ACC112 (cell line): Measurements from ENCODE around the gene MT3.

Source experiments
- H2AFZ ChIP-seq: fragments of 200-600 bp; sonication (generic); one replicate; pipeline ENCODE4 v1.6.0; 2017; ENCODE audit warnings: antibody characterized with exemption, low read length; ENCODE audit not compliant: unreplicated experiment
- H3K27ac ChIP-seq: fragments of 200-600 bp; sonication (generic); 2 replicates; pipeline ENCODE4 v1.5.1; 2014; ENCODE audit warnings: low read depth, mild to moderate bottlenecking, antibody characterized with exemption, low read length, moderate library complexity
- H3K27me3 ChIP-seq: fragments of 200-600 bp; sonication (generic); 2 replicates; pipeline ENCODE4 v1.6.1; 2014; ENCODE audit warnings: mild to moderate bottlenecking, antibody characterized with exemption, low read length, moderate library complexity, mixed read lengths; ENCODE audit not compliant: insufficient read depth
- H3K36me3 ChIP-seq: fragments of 200-600 bp; sonication (generic); 2 replicates; pipeline ENCODE4 v1.6.1; 2016; ENCODE audit warnings: mild to moderate bottlenecking, antibody characterized with exemption, low read length, moderate library complexity, mixed read lengths; ENCODE audit not compliant: insufficient read depth
- H3K4me1 ChIP-seq: fragments of 200-600 bp; sonication (generic); one replicate; pipeline ENCODE4 v1.6.1; 2016; ENCODE audit warnings: low read length, mixed read lengths; ENCODE audit not compliant: insufficient read depth, unreplicated experiment, control insufficient read depth
- H3K4me3 ChIP-seq: fragments of 200-600 bp; sonication (generic); 2 replicates; pipeline ENCODE4 v1.5.1; 2014; ENCODE audit warnings: mild to moderate bottlenecking, low read depth, low read length
- H3K79me2 ChIP-seq: fragments of 200-600 bp; sonication (generic); one replicate; pipeline ENCODE4 v1.6.0; 2016; ENCODE audit warnings: low read length; ENCODE audit not compliant: control insufficient read depth, unreplicated experiment, insufficient read depth

The MT3 gene

GRCh38 chr16:56589141-56590039 lies at the start of gene MT3:
MT3 (plus strand) TSS chr16:56589528; CDS start chr16:56589591, 63 bp downstream.
- H3K27ac ChIP-seq: no peak within 1 kb of the TSS
- no peaks in the 10 kb centered on the region for H3K36me3 ChIP-seq
- no peaks in the 10 kb centered on the region for H3K4me1 ChIP-seq
- no peaks in the 10 kb centered on the region for H3K79me2 ChIP-seq
- H3K27me3 ChIP-seq: peaks cover 29% of the 10 kb centered on the region
- H2AFZ ChIP-seq: peak within 1 kb of the TSS; percentile 4
- H3K4me3 ChIP-seq: peak within 1 kb of the TSS; percentile 80

GRCh38 chr16:56539656-56540055 lies 49.7 kb upstream of the MT3 start:
- Histone ChIP-seq H3K79me2 (no peaks in the 10 kb centered on the region), H3K27me3 (peaks cover 28% of the 10 kb centered on the region), H3K4me1 (no peaks in the 10 kb centered on the region), H2AFZ (no peak overlapping the region), H3K36me3 (no peaks in the 10 kb centered on the region), H3K27ac (no peak overlapping the region), H3K4me3 (no peak overlapping the region)

- Histone ChIP-seq H3K4me3 (no peak overlapping the region), H3K4me1 (peaks cover 2% of the 10 kb centered on the region), H3K79me2 (no peaks in the 10 kb centered on the region), H2AFZ (no peak overlapping the region), H3K27me3 (peaks cover 13% of the 10 kb centered on the region), H3K36me3 (no peaks in the 10 kb centered on the region), H3K27ac (no peak overlapping the region)
Observed at GRCh38 chr16:56542039-56542438, 47.3 kb upstream of the MT3 start.

GRCh38 chr16:56547120-56547948 lies 42.0 kb upstream of the MT3 start:
- H3K79me2 ChIP-seq: no peaks in the 10 kb centered on the region
- H2AFZ ChIP-seq: peak overlapping the region; percentile 13
- H3K27me3 ChIP-seq: peaks cover under 1% of the 10 kb centered on the region; the same call in 1 of the 2 replicates
- H3K4me1 ChIP-seq: peaks cover 14% of the 10 kb centered on the region
- no peak overlapping the region for H3K4me3 ChIP-seq
- H3K27ac ChIP-seq: no peak overlapping the region
- H3K36me3 ChIP-seq: no peaks in the 10 kb centered on the region

GRCh38 chr16:56547949-56548567 lies 41.3 kb upstream of the MT3 start:
- H3K4me3 ChIP-seq: no peak overlapping the region
- H3K36me3 ChIP-seq: no peaks in the 10 kb centered on the region
- H3K4me1 ChIP-seq: peaks cover 14% of the 10 kb centered on the region
- H2AFZ ChIP-seq: no peak overlapping the region
- no peaks in the 10 kb centered on the region for H3K27me3 ChIP-seq
- no peak overlapping the region for H3K27ac ChIP-seq
- H3K79me2 ChIP-seq: no peaks in the 10 kb centered on the region

GRCh38 chr16:56549161-56549560 lies 40.2 kb upstream of the MT3 start:
- no peaks in the 10 kb centered on the region for H3K79me2 ChIP-seq
- H3K27me3 ChIP-seq: peaks cover 7% of the 10 kb centered on the region; the same call in 1 of the 2 replicates
- H3K4me3 ChIP-seq: no peak overlapping the region
- H3K36me3 ChIP-seq: no peaks in the 10 kb centered on the region
- H3K27ac ChIP-seq: no peak overlapping the region
- H3K4me1 ChIP-seq: peaks cover 14% of the 10 kb centered on the region
- no peak overlapping the region for H2AFZ ChIP-seq

GRCh38 chr16:56549744-56550385 lies 39.5 kb upstream of the MT3 start:
- Histone ChIP-seq H3K4me1 (peaks cover 14% of the 10 kb centered on the region), H3K27me3 (peaks cover 14% of the 10 kb centered on the region), H3K79me2 (no peaks in the 10 kb centered on the region), H3K27ac (no peak overlapping the region), H2AFZ (no peak overlapping the region), H3K4me3 (no peak overlapping the region), H3K36me3 (no peaks in the 10 kb centered on the region)

- Histone ChIP-seq H3K4me3 (no peak overlapping the region), H3K27me3 (peaks cover 29% of the 10 kb centered on the region), H2AFZ (peak overlapping the region; percentile 10), H3K4me1 (peaks cover 12% of the 10 kb centered on the region), H3K27ac (no peak overlapping the region), H3K36me3 (no peaks in the 10 kb centered on the region), H3K79me2 (no peaks in the 10 kb centered on the region)
Observed at GRCh38 chr16:56551796-56552738, 37.3 kb upstream of the MT3 start.

- H3K36me3 ChIP-seq: no peaks in the 10 kb centered on the region
- H3K27me3 ChIP-seq: peaks cover 29% of the 10 kb centered on the region
- no peak overlapping the region for H3K27ac ChIP-seq
Observed at GRCh38 chr16:56554441-56554840, 34.9 kb upstream of the MT3 start.

More at GRCh38 chr16:56554441-56554840, 34.9 kb upstream of the MT3 start:
- no peak overlapping the region for H2AFZ ChIP-seq
- peaks cover 13% of the 10 kb centered on the region for H3K4me1 ChIP-seq
- no peak overlapping the region for H3K4me3 ChIP-seq
- no peaks in the 10 kb centered on the region for H3K79me2 ChIP-seq
